KG1 (cell line): ENCODE results near the gene DDX31.

Source experiments
- DNase-seq: peaks from one replicate; lab custom pipeline; 2025; lab: John Stamatoyannopoulos, UW

Gene DDX31

GRCh38 chr9:132672413-132672690 is 2.6 kb upstream of the DDX31 start:
- no peak for DNase-seq

DNA sequence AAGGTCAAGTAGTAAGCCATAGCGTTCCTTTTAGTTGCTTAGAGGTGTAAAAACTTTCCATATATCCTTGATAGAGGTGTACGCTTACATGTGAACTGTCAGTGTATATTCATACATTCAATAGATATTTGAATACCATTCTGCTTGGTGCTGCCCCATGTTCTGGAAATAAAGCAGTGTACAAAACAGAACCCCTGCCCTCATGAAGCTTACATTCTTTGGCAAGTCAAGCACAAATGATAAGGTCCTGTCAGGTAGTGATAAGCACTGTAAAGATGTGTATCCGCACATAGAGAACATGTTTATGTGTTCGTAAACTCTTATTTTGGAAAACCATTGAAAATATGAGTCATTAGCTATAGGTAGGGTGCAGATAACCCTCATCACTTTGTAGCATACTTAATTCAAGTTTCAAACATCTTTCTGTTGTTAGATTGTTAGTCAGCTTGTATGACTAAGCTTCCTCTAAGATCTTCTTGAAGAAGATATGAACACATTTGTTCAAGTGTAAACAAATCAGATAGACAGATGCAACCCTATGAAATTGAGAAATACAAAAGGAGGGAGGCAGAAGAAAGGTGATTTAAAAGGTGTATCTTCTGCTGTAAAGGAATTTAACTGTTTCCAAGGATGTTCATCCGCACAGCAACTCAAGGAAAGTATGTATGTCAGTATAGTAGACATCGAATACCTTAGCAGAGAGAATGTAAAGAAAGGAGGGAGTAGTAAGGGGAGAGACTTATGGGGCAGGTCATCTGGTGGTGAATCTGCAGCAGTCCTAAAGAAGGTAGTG is 2.0 kb upstream of the DDX31 start:
- DNase-seq: no peak

GRCh38 chr9:132670457-132671391 is 941 bp upstream of the DDX31 start, which contains the start of gene GTF3C4:
Gene GTF3C4, plus strand, starts transcription at chr9:132670464. Its CDS starts 135 bp downstream, at chr9:132670599.
- DNase-seq: no peak

GRCh38 chr9:132669319-132669697 is 475 bp downstream of the DDX31 start:
- DNase-seq: no peak

DNA sequence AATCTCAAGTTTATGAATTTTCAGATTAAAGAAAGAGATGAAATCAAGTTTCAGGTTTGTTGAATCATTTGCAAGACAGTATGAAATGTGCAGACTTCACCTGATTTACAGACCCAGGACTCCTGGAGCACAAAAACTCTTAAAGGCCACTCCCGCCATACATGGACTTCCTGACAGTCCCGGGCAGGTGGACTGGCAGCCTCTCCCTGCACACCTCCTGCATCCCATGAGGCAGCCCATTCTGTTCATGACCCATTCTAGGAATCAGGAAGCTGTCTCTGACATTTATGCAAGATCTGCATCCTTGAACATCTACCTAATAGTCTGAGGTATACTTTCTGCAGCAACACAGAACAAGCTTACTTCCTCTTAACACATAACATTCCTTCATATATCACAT is 5.9 kb downstream of the DDX31 start:
- no peak for DNase-seq

DNA sequence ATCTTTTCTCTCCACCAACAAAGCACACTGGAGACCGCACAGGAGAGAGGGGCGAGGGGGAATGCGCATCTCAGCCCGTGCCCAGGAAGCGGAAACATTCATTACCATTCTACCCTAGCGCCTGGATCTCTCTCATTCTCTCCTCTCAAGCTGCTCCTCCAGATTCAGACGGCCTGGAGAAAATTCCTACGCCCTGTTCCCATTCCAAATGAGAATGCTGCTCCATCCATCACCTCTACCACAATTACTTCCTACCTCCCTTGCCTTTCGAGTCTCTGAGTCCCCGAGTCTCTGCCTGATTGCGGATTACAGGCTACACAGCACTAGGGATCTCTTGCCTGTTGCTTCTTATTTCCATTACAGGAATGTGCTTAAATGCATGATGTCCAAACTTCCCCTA is 6.7 kb downstream of the DDX31 start:
- no peak for DNase-seq

DNA sequence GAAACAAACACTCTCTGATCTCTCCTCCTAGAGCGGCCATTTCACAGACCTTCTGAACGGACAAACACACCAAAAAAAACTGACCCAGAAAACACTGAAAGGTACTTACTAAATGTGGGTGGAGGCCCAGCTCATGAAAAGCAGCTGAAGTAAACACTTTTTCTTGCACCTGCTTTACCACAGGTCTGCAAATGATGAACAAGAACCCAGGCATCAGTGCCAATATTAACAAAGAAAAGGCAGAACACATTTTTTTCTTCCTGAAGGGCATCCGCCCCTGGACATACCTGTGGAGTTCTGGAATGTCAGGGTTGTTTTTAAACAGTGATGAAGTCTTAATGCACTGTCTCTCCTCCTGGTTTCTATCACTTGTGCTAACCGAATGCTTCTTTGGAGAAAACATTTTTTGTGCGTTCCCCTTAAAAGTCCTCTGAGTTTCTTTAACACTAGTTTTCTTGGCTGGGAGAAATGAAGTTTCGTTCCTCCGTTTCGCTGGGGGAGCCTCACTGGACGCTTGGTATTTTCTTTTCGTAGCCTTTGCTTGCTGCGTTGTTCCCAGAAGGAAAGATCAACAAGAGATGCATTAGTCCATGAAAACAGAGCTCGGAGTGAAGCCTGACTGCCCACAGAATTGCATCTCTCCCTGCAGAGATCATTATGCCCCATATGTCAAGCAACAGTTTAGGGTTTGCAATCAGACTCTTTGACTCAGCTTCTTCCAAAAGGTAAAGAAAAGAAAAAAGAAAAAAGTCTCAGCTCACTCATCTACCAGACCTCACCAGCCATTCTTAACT is 7.4 kb downstream of the DDX31 start:
- no peak for DNase-seq

GRCh38 chr9:132656299-132656698 is 13.5 kb downstream of the DDX31 start:
- no peak for DNase-seq

GRCh38 chr9:132651259-132651658 is 18.5 kb downstream of the DDX31 start:
- no peak for DNase-seq

- no peak for DNase-seq
Measured at GRCh38 chr9:132648685-132649084, 21.1 kb downstream of the DDX31 start.

DNA sequence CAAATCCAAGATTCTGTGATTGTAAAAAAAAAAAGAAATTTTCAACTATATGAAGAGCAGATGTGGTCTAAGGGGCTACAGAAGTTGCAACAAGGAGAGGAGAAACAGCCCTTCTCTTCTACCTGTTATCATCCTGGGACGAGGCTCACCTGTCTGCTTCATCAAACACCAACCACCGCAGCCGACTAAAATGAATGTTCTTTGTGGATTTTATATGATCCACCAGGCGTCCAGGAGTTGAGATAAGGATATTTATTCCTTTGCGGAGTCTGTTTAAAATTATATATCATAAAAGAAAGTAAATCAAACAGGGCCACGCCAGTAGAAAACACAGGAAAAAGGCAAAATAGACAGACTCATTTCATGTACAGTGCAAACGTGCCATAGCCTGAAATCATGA is 21.5 kb downstream of the DDX31 start:
- DNase-seq: no peak

DNA sequence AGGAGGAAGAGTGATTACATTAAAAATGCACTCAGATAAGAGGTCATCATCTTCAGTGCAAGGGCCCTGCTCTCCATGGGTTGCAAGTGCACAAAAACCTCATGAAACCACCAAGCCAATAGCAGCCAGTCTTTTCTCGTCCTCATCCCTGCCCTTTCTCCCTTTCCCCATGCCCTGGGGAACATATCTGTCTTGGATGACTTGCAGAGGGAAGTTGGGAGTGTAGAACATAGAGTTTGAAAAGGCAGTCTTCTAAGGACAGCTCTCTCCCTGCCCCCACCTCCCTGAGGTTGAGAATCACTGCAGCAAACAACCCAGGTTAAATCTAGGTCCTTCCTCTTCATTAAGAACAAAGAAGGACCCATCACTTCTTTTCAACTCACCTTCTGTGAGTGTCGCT is 22.0 kb downstream of the DDX31 start:
- no peak for DNase-seq

GRCh38 chr9:132647355-132647754 is 22.4 kb downstream of the DDX31 start:
- no peak for DNase-seq

- no peak for DNase-seq
Measured at GRCh38 chr9:132646726-132647125, 23.1 kb downstream of the DDX31 start.

- no peak for DNase-seq
Measured at GRCh38 chr9:132645711-132646110, 24.1 kb downstream of the DDX31 start.

- no peak for DNase-seq
Measured at GRCh38 chr9:132645306-132645705, 24.5 kb downstream of the DDX31 start.

DNA sequence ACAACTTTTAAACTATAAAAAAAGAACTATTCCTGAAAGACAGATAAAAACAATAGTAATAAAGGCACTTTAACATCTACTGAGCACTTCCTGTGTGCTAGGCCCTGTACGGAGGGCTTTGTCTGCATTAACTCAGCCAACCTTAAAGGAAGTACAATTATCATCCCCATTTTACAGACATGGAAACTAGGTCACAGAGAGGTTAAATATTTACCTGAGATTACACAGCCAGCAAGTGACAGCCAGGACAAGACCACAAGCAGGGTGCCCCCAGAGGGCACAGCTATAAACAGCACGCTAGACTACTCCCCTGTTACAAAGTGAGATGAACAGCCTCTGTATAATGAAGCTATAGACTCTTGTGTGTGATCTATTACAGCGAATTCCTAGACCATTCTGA is 25.5 kb downstream of the DDX31 start:
- no peak for DNase-seq

DNA sequence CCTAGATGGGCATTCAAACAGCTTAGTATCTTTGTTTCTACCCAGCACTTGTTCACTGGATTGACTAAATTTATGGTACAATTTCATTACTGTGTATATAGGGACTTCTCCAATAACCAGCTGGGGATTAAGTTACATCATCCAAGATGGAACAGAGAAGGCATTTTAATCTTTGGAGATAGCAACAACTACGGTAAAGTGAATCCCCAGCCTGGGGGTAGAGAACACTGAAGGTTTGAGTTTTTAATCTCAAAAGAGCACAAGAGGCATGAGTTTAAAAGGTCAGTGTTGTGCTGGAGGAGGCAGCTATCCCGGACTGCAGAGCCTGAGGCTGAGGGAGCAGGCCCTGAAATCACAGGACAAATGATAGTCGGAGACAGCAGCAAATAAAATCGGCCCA is 28.6 kb downstream of the DDX31 start:
- no peak for DNase-seq

DNA sequence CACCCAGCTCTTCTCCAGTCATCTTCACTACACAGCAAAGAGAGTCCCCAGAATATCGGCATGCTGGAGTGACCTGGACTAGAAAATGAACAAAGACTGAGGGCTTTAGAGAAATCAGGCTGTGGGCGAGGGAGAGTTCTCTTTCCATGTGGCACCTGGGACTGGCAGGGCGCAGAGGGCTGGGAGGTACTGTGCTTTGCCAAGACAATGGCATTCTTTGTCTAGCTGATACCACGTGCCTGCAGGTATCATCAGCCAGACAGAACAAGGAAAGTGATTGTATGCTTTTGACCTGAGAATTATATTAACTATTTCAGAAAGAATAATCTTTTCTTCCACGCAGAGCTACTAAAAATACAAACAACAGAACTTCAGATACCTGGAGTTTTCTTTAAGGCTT is 30.5 kb downstream of the DDX31 start:
- no peak for DNase-seq

GRCh38 chr9:132638240-132638639 is 31.5 kb downstream of the DDX31 start:
- no peak for DNase-seq

- no peak for DNase-seq
Measured at GRCh38 chr9:132637801-132638200, 32.0 kb downstream of the DDX31 start.

DNA sequence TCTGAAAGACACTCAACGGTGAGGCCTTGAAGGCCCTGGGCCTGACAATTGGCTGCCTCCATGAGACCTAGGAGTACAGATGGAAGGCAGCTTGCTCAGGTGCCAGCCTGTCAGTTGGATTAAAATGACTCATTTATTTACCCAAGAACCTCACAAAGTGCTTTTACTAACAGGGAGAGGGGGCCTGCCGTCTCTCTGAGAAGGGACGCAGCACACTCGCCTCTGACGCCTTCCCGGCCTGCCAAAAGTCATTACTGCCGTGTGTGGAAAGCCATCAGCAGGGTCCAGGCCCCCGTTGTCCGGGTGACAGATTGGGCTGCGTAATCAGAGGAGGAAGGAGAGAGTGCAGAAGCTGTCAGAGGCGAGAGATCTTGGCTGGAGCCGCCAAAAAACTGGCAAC is 32.4 kb downstream of the DDX31 start:
- no peak for DNase-seq

- DNase-seq: no peak
Measured at GRCh38 chr9:132634327-132634726, 35.5 kb downstream of the DDX31 start.
